Measurements from ENCODE around the gene SEMA6D. TPM values are rescaled to one million over a fixed set of nuclear protein-coding genes. Genes with fewer than 3 reads are reported as not detected.

SEMA6D gene
- polyA plus RNA-seq, 1 donor (not counting 4 experiments of a cell fraction or from before 2014, with no cell fraction given), result 0.67 TPM

- dilution Hi-C loops (cut with MboI; ENCODE audit: extremely low pct_ligation_motif_present, low sequenced_read_pairs), result no loop called here
Measured at GRCh38 chr15:47670365-47670764, 46.9 kb upstream of the SEMA6D start.

GRCh38 chr15:47673232-47673761 is 44.0 kb upstream of the SEMA6D start:
- H3K79me2 ChIP-seq (ENCODE audit: control insufficient read depth, insufficient read depth, low read length), result no peaks in the 10 kb centered on the region
- H3K4me3 ChIP-seq (ENCODE audit: control insufficient read depth in 2 of 3, extremely low read depth in 1 of 3, insufficient read depth in 2 of 3, low read depth in 1 of 3, low read length in 3 of 3), result no peak overlapping the region
- H3K9ac ChIP-seq (ENCODE audit: control insufficient read depth, extremely low read depth, insufficient read depth, low read length), result no peak overlapping the region
- FAIRE-seq (peak; percentile 52), DNase-seq (ENCODE audit: low read depth, low spot score) (no peak)
- no peak for TF ChIP-seq CTCF (optimal IDR thresholded peaks at IDR 0.05 in 1 of 3, IDR thresholded peaks at IDR 0.05 in 1 of 3, conservative IDR thresholded peaks at IDR 0.05 in 1 of 3; ENCODE audit: extremely low read depth in 1 of 3, insufficient read depth in 2 of 3, low read length in 3 of 3)
- no peak for TF ChIP-seq EZH2 (IDR thresholded peaks at IDR 0.05; ENCODE audit: low read length)
- no peaks in the 10 kb centered on the region for H3K9me3 ChIP-seq (ENCODE audit: control insufficient read depth, low read depth, low read length)
- H3K9me1 ChIP-seq (ENCODE audit: control insufficient read depth, extremely low read depth, insufficient read depth, low read length), result no peaks in the 10 kb centered on the region
- peak overlapping the region; percentile 24 for H3K4me2 ChIP-seq (ENCODE audit: control insufficient read depth, extremely low read depth, insufficient read depth, low read depth, low read length)
- H3K27ac ChIP-seq (ENCODE audit: control insufficient read depth, insufficient read depth, low read length), result no peak overlapping the region
- dilution Hi-C loops (cut with MboI; ENCODE audit: extremely low pct_ligation_motif_present, low sequenced_read_pairs), result no loop called here
- H3K4me1 ChIP-seq (ENCODE audit: control insufficient read depth, extremely low read depth, insufficient read depth, low read length), result peaks cover 8% of the 10 kb centered on the region
- H2AFZ ChIP-seq (ENCODE audit: control insufficient read depth, low read length), result peak overlapping the region; percentile 90
- no peaks in the 10 kb centered on the region for H3K36me3 ChIP-seq (ENCODE audit: control insufficient read depth in 2 of 2, extremely low read depth in 1 of 2, insufficient read depth in 2 of 2, low read length in 2 of 2)
- H3K27me3 ChIP-seq (ENCODE audit: control insufficient read depth, extremely low read depth, insufficient read depth, low read length), result no peaks in the 10 kb centered on the region
- H4K20me1 ChIP-seq (ENCODE audit: control insufficient read depth, extremely low read depth, insufficient read depth, low read length), result no peaks in the 10 kb centered on the region

More at GRCh38 chr15:47670365-47670764, 46.9 kb upstream of the SEMA6D start:
- Histone ChIP-seq H4K20me1 (ENCODE audit: control insufficient read depth, extremely low read depth, insufficient read depth, low read length) (no peaks in the 10 kb centered on the region), H3K4me2 (ENCODE audit: control insufficient read depth, extremely low read depth, insufficient read depth, low read depth, low read length) (no peak overlapping the region), H3K27ac (ENCODE audit: control insufficient read depth, insufficient read depth, low read length) (no peak overlapping the region), H3K9ac (ENCODE audit: control insufficient read depth, extremely low read depth, insufficient read depth, low read length) (no peak overlapping the region), H3K36me3 (ENCODE audit: control insufficient read depth in 2 of 2, extremely low read depth in 1 of 2, insufficient read depth in 2 of 2, low read length in 2 of 2) (no peaks in the 10 kb centered on the region), H2AFZ (ENCODE audit: control insufficient read depth, low read length) (no peak overlapping the region), H3K27me3 (ENCODE audit: control insufficient read depth, extremely low read depth, insufficient read depth, low read length) (no peaks in the 10 kb centered on the region), H3K4me1 (ENCODE audit: control insufficient read depth, extremely low read depth, insufficient read depth, low read length) (peaks cover 20% of the 10 kb centered on the region), H3K9me3 (ENCODE audit: control insufficient read depth, low read depth, low read length) (no peaks in the 10 kb centered on the region), H3K4me3 (ENCODE audit: control insufficient read depth in 2 of 3, extremely low read depth in 1 of 3, insufficient read depth in 2 of 3, low read depth in 1 of 3, low read length in 3 of 3) (no peak overlapping the region), H3K79me2 (ENCODE audit: control insufficient read depth, insufficient read depth, low read length) (no peaks in the 10 kb centered on the region), H3K9me1 (ENCODE audit: control insufficient read depth, extremely low read depth, insufficient read depth, low read length) (no peaks in the 10 kb centered on the region)
- no peak for FAIRE-seq
- TF ChIP-seq CTCF (optimal IDR thresholded peaks at IDR 0.05 in 1 of 3, IDR thresholded peaks at IDR 0.05 in 1 of 3, conservative IDR thresholded peaks at IDR 0.05 in 1 of 3; ENCODE audit: extremely low read depth in 1 of 3, insufficient read depth in 2 of 3, low read length in 3 of 3), result no peak
- no peak for TF ChIP-seq EZH2 (IDR thresholded peaks at IDR 0.05; ENCODE audit: low read length)
- DNase-seq (ENCODE audit: low read depth, low spot score), result no peak
